Neural cell (in vitro differentiated cells): ENCODE measurements around the gene MAGED1. TPM values are rescaled to one million over a fixed set of nuclear protein-coding genes. Genes with fewer than 3 reads are reported as not detected.

Experiments
- H2AFZ ChIP-seq: fragments of 200-600, 300-800 bp; sonication (generic), shearing (Covaris generic); 2 replicates; pipeline ENCODE4 v1.6.0; 2014; ENCODE audit warnings: low read depth, mild to moderate bottlenecking, antibody characterized with exemption, low read length, moderate library complexity
- H3F3A ChIP-seq: fragments of 200-600 bp; shearing (Covaris generic); 2 replicates; pipeline ENCODE4 v1.6.1; 2016; ENCODE audit warnings: mild to moderate bottlenecking, moderate library complexity, mixed read lengths, antibody characterized with exemption, low read length; ENCODE audit not compliant: insufficient read depth, poor library complexity, severe bottlenecking
- H3K27ac ChIP-seq: fragments of 200-600, 300-800 bp; sonication (generic), shearing (Covaris generic); 2 replicates; pipeline ENCODE4 v1.5.1; 2014; ENCODE audit warnings: mild to moderate bottlenecking, low read length, moderate library complexity
- H3K27me3 ChIP-seq: fragments of 300-800, 200-600 bp; sonication (generic), shearing (Covaris generic); 2 replicates; pipeline ENCODE4 v1.6.0; 2014; ENCODE audit warnings: mild to moderate bottlenecking, low read depth, low read length, moderate library complexity; ENCODE audit not compliant: insufficient read depth
- H3K36me3 ChIP-seq: fragments of 300-800, 200-600 bp; sonication (generic), shearing (Covaris generic); 2 replicates; pipeline ENCODE4 v1.5.1; 2014; ENCODE audit warnings: mild to moderate bottlenecking, antibody characterized with exemption, low read length, moderate library complexity; ENCODE audit not compliant: insufficient read depth
- H3K4me2 ChIP-seq: fragments of 300-800, 200-600 bp; sonication (generic), shearing (Covaris generic); 2 replicates; pipeline ENCODE4 v1.6.0; 2014; ENCODE audit warnings: mild to moderate bottlenecking, low read length
- H3K4me3 ChIP-seq: fragments of 300-800, 200-600 bp; sonication (generic), shearing (Covaris generic); 2 replicates; pipeline ENCODE4 v1.5.1; 2014; ENCODE audit warnings: mild to moderate bottlenecking, low read length, moderate library complexity
- H3K79me2 ChIP-seq: fragments of 200-600 bp; shearing (Covaris generic); replicated peaks from 2 replicates; pipeline ENCODE4 v1.6.0; 2014; ENCODE audit warnings: mild to moderate bottlenecking, low read length, moderate library complexity; ENCODE audit not compliant: insufficient read depth
- H3K9ac ChIP-seq: fragments of 300-800, 200-600 bp; sonication (generic), shearing (Covaris generic); 2 replicates; pipeline ENCODE4 v1.6.1; 2016; ENCODE audit warnings: mild to moderate bottlenecking, low read length, mixed read lengths
- H3K9me2 ChIP-seq: fragments of 200-600 bp; shearing (Covaris generic); 2 replicates; pipeline ENCODE4 v1.6.1; 2016; ENCODE audit warnings: mild to moderate bottlenecking, low read length, mixed read lengths; ENCODE audit not compliant: insufficient read depth
- H3K9me3 ChIP-seq: fragments of 200-600, 300-800 bp; sonication (generic), shearing (Covaris generic); 2 replicates; pipeline ENCODE4 v1.6.1; 2016; ENCODE audit warnings: mild to moderate bottlenecking, mixed run types, low read length, moderate library complexity, mixed read lengths
- H4K20me1 ChIP-seq: fragments of 200-600 bp; shearing (Covaris generic); 2 replicates; pipeline ENCODE4 v1.6.1; 2016; ENCODE audit warnings: mild to moderate bottlenecking, mixed run types; ENCODE audit not compliant: insufficient read depth
- EP300 ChIP-seq: fragments of 450-650 bp; conservative IDR thresholded peaks from 2 replicates; pipeline ENCODE4 v1.6.1; 2014; ENCODE audit warnings: antibody characterized with exemption, mild to moderate bottlenecking, moderate library complexity; ENCODE audit not compliant: poor library complexity, severe bottlenecking
- EZH2 ChIP-seq: fragments of 200-600, 300-800 bp; shearing (Covaris generic), sonication (generic); IDR thresholded peaks from 2 replicates; pipeline ENCODE4 v1.6.1; 2014; ENCODE audit warnings: antibody characterized with exemption, low read length, borderline replicate concordance, mild to moderate bottlenecking; ENCODE audit not compliant: insufficient read depth, poor library complexity, severe bottlenecking
- MXI1 ChIP-seq: fragments of 450-650 bp; conservative IDR thresholded peaks from 2 replicates; pipeline ENCODE4 v1.6.1; 2014; ENCODE audit warnings: antibody characterized with exemption, mild to moderate bottlenecking; ENCODE audit not compliant: poor library complexity, severe bottlenecking
- POLR2AphosphoS5 ChIP-seq: IDR thresholded peaks from 2 replicates; pipeline ENCODE4 v1.6.1; 2012
- RAD21 ChIP-seq: fragments of 450-650 bp; conservative IDR thresholded peaks from 2 replicates; pipeline ENCODE4 v1.6.1; 2014; ENCODE audit warnings: antibody characterized with exemption, mild to moderate bottlenecking, moderate library complexity
- SMC3 ChIP-seq: fragments of 450-650 bp; conservative IDR thresholded peaks from 2 replicates; pipeline ENCODE4 v1.6.1; 2014; ENCODE audit warnings: antibody characterized with exemption, mild to moderate bottlenecking, moderate library complexity; ENCODE audit not compliant: poor library complexity
- TAF1 ChIP-seq: IDR thresholded peaks from 2 replicates; pipeline ENCODE4 v1.6.1; 2012; ENCODE audit warnings: low read depth
- polyA plus RNA-seq: library from polyadenylated mRNA; depleted of rRNA; stranded (reverse); fragments of >200 nt; gene quantifications from 2 replicates; pipeline ENCODE4 v1.2.3, GENCODE V29; 2014
- TF ChIP-seq, protein P1 (sequence below): IDR thresholded peaks from 2 replicates; pipeline ENCODE4 v1.6.1; 2012; ENCODE audit warnings: borderline replicate concordance
- TF ChIP-seq, protein P2 (sequence below): fragments of 450-650 bp; IDR thresholded peaks from 2 replicates; pipeline ENCODE4 v1.5.1; 2014; ENCODE audit warnings: antibody characterized with exemption, mild to moderate bottlenecking, moderate library complexity; ENCODE audit not compliant: poor library complexity, severe bottlenecking

The MAGED1 gene
- polyA plus RNA-seq, 1 donor from 2014 or later: 378 TPM

DNA sequence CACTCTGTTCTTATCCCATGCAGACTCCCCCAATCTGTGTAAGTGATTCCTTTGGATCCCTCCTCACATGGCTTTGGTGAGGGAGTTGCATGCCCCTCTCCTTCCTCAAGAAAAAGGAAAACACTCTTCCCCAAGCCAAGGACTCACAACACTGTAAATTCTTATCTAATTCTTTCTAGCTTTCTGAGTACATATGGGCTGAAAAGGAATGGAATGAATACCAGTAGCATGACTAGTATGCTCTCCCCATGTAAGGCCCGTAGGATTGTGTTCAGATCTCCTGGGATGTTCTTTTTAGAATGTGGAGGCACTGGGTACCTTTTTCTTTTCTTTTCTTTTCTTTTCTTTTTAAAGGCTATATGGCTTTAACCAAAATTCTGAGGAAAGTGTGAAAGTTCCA lies 17.0 kb upstream of the MAGED1 start:
- Histone ChIP-seq H3K4me3 (no peak overlapping the region), H2AFZ (no peak overlapping the region), H3K4me2 (no peak overlapping the region), H3K9ac (no peak overlapping the region), H3K9me2 (no peaks in the 10 kb centered on the region), H3K27me3 (no peaks in the 10 kb centered on the region), H4K20me1 (no peaks in the 10 kb centered on the region), H3K36me3 (no peaks in the 10 kb centered on the region), H3K9me3 (no peaks in the 10 kb centered on the region), H3F3A (no peaks in the 10 kb centered on the region), H3K79me2 (no peaks in the 10 kb centered on the region), H3K27ac (no peak overlapping the region)
- TF ChIP-seq RAD21: no peak
- TF ChIP-seq MXI1: no peak
- TF ChIP-seq TAF1: no peak
- TF ChIP-seq, protein P1, sequence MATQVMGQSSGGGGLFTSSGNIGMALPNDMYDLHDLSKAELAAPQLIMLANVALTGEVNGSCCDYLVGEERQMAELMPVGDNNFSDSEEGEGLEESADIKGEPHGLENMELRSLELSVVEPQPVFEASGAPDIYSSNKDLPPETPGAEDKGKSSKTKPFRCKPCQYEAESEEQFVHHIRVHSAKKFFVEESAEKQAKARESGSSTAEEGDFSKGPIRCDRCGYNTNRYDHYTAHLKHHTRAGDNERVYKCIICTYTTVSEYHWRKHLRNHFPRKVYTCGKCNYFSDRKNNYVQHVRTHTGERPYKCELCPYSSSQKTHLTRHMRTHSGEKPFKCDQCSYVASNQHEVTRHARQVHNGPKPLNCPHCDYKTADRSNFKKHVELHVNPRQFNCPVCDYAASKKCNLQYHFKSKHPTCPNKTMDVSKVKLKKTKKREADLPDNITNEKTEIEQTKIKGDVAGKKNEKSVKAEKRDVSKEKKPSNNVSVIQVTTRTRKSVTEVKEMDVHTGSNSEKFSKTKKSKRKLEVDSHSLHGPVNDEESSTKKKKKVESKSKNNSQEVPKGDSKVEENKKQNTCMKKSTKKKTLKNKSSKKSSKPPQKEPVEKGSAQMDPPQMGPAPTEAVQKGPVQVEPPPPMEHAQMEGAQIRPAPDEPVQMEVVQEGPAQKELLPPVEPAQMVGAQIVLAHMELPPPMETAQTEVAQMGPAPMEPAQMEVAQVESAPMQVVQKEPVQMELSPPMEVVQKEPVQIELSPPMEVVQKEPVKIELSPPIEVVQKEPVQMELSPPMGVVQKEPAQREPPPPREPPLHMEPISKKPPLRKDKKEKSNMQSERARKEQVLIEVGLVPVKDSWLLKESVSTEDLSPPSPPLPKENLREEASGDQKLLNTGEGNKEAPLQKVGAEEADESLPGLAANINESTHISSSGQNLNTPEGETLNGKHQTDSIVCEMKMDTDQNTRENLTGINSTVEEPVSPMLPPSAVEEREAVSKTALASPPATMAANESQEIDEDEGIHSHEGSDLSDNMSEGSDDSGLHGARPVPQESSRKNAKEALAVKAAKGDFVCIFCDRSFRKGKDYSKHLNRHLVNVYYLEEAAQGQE: no peak
- no peak for TF ChIP-seq SMC3
- no peak for TF ChIP-seq EP300
- TF ChIP-seq, protein P2, sequence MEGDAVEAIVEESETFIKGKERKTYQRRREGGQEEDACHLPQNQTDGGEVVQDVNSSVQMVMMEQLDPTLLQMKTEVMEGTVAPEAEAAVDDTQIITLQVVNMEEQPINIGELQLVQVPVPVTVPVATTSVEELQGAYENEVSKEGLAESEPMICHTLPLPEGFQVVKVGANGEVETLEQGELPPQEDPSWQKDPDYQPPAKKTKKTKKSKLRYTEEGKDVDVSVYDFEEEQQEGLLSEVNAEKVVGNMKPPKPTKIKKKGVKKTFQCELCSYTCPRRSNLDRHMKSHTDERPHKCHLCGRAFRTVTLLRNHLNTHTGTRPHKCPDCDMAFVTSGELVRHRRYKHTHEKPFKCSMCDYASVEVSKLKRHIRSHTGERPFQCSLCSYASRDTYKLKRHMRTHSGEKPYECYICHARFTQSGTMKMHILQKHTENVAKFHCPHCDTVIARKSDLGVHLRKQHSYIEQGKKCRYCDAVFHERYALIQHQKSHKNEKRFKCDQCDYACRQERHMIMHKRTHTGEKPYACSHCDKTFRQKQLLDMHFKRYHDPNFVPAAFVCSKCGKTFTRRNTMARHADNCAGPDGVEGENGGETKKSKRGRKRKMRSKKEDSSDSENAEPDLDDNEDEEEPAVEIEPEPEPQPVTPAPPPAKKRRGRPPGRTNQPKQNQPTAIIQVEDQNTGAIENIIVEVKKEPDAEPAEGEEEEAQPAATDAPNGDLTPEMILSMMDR: no peak
- no peak for TF ChIP-seq POLR2AphosphoS5
- TF ChIP-seq EZH2: no peak

DNA sequence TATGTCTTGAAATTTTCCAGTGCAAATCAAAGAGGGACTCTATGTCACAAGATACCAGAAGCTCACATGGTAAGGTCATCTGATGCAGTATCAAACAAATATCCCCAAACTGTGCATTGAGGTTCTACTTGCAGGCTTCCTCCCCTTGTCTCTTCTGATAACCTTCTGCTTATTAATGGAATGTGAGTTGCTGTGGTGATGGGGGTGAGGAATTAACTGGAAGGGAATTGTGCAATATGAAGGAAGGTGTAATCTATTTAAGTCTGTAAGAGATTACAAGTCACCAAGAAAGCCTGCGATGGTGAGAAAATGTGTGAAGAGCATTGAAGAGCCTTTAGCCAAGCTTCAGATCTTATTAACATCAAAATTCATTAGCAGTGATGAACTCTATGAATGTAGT lies 15.4 kb upstream of the MAGED1 start:
- Histone ChIP-seq H3K36me3 (no peaks in the 10 kb centered on the region), H3K9me2 (no peaks in the 10 kb centered on the region), H3K27ac (no peak overlapping the region), H3K4me2 (no peak overlapping the region), H3F3A (no peaks in the 10 kb centered on the region), H3K79me2 (no peaks in the 10 kb centered on the region), H3K9ac (no peak overlapping the region), H2AFZ (no peak overlapping the region), H4K20me1 (no peaks in the 10 kb centered on the region), H3K27me3 (no peaks in the 10 kb centered on the region), H3K9me3 (no peaks in the 10 kb centered on the region), H3K4me3 (no peak overlapping the region)
- TF ChIP-seq MXI1 (no peak), EZH2 (no peak), RAD21 (no peak), SMC3 (no peak), TAF1 (no peak), POLR2AphosphoS5 (no peak), EP300 (no peak)
- TF ChIP-seq, protein P2: no peak
- TF ChIP-seq, protein P1: no peak
